GM12872 (cell line): ENCODE measurements around the gene CLRN3.

Source experiments
- CTCF ChIP-seq: IDR thresholded peaks from 3 replicates; pipeline ENCODE4 v1.5.1; 2011; ENCODE audit warnings: low read depth, mild to moderate bottlenecking, low read length, moderate library complexity; ENCODE audit not compliant: insufficient read depth

CLRN3 gene

DNA sequence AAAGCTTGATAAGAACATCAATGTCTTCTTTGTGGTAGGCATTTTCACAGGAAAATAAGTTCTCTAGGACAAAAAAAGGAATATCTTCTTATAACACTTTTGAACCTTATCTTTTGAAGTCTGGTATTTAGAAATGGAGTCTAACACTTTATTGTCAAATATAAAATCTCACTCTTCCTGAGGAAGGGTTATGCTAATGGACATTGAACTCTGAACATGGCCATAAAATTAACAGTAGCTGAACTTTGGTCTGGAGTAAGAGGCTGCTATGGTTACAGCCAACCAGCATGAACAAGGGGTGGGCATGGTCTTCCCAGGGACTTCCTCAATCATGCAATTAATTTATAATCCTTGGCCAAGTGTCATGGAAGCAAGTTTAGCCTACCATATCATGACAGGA lies at the start of gene CLRN3:
CLRN3 (minus strand) TSS at position 199 of the 400 bp plus-strand sequence; CDS start at position 42, 157 bp downstream.
- no peak for TF ChIP-seq CTCF

DNA sequence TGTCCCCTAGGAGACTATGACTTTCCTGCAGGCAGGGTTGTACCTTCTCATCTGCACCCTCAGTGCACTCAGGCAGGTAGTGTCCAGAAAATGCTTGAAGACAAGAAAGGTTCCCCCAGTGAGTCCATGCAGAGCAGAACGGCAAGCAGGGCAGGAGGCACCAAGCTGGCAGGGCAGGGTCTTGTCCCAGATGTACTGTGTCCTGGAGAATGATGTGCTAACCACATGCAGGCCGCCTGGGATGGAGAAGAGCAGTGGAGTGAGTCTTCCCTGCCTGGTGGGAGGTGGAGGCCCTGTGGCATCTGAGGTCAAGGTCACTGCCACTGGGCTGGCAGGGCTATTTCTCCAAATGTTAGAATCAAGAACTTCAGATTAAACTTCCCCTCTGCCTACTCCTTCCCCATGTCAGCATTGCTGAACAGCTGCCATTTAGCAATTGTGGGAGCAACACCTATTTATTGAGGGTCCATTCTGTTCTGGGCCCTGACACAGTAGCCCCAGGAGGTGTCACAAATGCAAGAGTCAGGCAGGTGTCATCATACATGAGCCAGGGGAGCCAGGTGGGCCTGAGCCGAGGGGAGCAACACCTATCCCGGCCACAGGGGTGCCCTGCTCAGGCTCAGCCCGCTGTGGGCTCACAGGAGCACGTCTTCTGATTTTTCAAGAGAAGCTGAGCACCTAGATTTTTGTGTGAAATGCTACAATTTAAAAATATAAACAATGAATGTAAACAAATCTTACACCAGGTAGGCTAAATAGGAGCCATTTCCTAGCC lies 48.3 kb upstream of the CLRN3 start:
- TF ChIP-seq CTCF = no peak

DNA sequence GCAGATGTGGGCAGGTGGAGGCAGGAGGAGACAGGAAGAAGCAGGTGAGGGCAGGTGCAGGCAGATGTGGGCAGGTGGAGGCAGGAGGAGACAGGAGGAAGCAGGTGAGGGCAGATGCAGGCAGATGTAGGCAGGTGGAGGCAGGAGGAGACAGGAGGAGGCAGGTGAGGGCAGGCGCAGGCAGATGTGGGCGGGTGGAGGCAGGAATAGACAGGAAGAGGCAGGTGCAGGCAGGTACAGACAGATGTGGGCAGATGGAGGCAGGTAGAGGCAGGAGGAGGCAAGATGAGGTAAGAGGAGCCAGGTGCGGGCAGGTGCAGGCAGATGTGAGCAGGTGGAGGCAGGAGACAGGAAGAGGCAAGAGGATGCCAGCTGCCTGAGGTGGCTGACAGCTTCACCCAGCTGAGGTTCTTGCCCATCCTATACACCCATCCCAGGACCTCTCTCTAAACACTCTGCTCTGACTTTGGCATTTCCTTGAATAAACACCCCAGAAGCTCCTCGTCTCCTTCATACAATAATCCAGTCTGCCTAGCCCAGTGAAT lies 47.1 kb upstream of the CLRN3 start:
- TF ChIP-seq CTCF = no peak

- no peak for TF ChIP-seq CTCF
Measured at GRCh38 chr10:127937915-127938463, 45.2 kb upstream of the CLRN3 start.

DNA sequence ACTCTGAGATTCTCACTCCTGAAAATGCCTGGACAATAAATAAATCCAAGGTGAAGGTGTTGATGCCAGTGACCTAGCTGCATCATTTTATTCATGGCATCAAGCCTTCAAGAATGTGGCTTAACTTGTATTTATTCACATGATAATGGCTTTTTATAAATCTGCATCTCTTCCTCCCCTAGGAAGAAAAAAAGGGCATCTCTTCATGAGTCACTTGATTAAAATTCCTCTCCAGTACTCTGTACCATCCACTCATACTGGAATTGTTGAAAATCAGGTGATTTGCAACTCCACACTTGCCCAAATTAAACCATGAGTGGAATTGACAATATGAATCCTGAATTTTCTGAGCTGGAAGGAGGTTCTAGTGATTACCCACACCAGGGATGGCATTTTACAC lies 44.3 kb upstream of the CLRN3 start:
- TF ChIP-seq CTCF = no peak

GRCh38 chr10:127935071-127935561 lies 42.4 kb upstream of the CLRN3 start:
- TF ChIP-seq CTCF = no peak

GRCh38 chr10:127934383-127934782 lies 41.6 kb upstream of the CLRN3 start:
- TF ChIP-seq CTCF = no peak
